Medulla oblongata (tissue), 1 donor: ENCODE results near the gene STAM2.
"Not testable (repeated sequence)": the region's sequence is repeated elsewhere in the genome, so short reads cannot be mapped to it uniquely, and the experiment has no call there.

Experiments used
- DNase-seq: peaks from one replicate; pipeline ENCODE4 v3.0.0-alpha.2; 2015; ENCODE audit errors: extremely low spot score

The STAM2 gene

DNA sequence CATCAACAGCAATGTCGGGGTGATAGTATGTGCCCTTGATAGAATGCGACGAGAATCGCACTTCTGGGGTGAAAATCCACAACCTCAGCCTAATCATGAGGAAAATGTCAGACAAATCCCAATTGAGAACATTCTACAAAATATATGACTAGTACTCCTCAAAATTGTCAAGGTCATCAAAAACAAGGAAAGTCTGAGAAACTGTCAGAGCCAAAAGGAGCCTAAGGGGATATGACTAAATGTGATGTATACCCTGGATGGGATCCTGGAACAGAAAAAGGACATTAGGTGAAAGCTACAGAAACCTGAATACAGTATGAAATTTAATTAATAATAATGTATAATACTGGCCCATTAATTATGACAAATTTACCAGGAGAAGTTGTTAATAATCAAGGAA, 69.1 kb downstream of the STAM2 start:
- DNase-seq = no peak

DNA sequence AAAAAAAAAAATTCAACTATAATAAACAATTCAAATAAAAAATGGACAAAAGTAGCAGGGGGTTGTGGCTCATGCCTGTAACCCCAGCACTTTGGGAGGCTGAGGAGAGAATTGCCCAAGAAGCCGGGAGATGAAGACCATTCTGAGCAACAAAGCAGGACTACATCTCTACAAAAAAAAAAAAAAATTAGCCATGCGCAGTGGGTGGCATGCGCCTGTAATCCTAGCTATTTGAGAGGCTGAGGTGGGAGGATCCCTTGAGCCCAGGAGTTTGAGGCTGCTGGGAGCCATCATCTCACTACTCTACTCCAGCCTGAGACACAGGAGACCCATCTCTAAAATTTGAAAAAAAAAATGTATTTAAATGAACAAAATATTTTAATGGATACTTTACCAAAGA, 72.3 kb downstream of the STAM2 start:
- no peak for DNase-seq

DNA sequence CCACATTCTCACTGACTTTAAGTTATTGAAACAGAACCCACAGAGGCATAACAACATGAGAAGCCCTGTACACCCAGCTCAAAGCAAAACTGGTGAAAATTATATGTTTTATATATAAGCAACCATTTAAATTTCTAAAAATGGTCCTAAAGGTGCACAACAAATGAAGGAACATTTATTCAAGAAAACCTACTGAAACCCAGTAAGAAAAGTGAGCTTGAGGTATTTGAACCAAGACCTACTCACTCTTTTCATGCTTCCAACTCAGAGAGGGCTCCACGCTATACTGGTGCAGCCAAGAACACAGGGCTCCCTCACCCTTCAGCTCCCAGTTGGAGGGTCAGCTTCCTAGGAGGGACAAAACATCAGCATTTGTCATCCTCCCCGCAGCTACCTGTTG, 74.6 kb downstream of the STAM2 start:
- no peak for DNase-seq

DNA sequence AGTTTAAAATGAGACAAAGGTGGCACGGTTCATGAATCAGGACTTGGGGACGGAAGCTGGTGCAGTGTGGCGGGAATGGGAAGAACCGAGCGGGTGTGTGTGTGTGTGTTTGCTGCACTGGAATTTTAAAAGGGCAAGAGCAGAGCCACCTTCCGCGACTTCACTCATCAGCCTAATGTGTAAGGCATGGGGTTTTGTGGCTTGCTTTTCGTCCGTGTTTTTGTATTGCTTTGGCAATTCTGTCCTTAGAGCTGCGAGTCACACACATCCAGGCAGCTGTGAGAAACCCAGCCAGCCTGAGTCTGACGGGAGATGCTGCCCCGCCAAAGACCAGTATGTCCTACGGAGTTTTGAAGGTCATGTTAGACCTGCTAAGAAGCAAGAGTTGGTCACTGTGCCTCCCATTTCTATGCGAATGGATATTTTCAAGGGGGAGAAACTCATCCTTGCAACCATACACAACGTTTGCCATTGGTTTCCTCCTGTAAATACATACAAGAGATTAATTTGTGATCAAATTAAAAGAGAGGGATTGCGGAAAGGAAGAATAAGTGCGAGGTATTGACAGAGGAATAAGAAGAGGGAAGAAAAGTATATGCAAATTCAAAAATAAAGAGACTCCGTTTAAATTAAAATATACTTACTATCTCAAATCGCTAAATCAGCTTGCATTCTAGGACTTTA, 76.1 kb downstream of the STAM2 start:
- no peak for DNase-seq

DNA sequence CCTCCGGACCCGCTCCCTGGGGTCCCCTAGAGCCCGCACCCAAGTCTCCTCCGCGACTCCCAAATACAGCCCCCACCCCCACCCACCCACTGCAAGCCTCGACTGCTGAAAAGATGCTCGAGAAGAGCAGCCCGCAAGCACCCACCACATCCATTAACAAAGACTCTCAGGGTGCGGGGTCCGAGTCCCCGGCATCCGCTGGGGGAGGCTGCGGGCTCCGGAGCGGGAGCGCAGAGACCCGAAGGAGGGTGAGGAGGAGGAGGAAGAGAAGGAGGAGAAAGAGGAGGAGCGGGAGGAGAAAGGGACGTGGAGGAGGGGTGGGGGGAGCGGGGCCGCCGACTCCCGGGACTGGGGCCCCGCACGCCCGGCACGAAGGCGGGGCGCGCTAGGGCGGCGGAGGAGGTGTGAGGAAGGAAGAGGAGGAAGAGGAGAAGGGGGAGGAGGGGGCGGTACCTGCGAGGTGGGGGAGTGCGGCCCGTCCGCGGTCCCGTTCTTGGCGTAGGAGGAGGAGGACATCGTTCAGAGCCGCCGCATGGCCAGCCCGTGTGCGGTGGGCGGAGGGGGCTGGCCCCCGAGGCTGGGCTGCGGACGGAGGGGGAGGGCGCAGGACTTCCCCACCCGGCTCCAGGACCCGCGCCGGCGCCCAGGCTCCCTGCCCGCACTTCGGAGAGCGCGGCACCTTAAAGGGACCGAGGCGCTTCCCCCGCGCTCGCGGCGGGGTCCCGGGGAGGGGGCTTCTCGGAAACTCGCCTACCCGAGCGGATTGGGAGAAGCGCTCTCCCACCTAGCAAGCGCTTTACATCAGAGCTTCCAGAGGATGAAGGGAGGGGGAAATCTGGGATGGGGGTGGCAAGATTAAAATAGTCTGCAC, 76.8 kb downstream of the STAM2 start, which contains the start of gene CACNB4:
Gene CACNB4, minus strand, starts transcription at position 549 of the 871 bp plus-strand sequence.
- no peak for DNase-seq

DNA sequence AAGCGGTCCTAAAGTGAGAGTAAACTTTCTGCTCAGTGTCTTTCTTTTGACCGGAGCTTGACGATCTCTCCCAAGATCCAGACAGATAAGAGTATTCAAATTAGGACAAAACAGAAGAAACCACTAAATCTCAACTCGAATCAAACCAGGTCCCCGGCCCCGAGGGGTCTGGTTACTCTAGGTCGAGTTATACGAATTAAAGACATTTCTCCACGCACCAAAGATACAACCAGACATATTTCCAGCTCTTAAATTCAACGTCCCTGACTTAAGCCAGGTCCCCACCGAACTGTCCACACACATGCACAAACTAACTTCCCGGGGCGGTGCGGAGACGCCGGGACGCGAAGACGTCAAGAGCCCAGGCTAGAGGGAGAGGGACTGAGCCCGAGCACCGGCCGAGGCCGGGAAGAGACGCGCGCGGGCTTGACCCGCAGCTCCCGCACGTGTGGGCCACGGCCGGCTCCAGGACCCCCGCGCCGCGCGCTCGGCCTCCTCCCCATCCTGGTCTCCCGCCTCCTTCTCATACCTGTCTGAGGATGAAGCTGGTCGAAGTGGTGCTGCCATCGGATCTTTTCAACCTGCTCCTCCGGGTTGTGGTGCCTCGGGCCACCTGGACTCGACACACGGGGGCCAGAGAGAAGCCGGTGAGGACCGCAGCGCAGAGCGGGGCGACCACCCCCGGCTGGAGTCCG, 77.6 kb downstream of the STAM2 start:
- no peak for DNase-seq

DNA sequence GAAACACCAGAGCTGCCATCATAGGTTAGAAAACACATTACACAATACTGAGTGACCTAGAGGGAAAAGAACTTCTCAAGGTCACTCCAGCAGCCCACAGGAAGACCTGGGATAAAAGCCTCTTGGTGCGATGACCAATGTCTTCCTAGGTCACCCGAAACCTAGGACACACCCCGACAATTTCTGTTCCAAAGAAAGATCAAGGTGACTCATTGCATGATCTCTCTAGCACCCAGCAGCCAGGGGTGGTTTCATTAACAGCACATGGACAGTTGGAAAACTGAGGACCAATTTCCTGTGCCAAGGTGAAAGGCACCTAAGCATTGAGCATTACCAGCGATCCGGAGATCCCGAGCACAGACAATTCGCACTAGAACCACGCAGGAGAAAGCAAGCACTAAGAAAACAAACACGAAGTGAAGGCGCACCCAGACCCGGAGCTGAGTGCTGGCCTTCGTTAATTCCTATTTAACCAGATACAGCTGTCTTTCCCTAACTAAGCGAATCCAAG, 78.2 kb downstream of the STAM2 start:
- DNase-seq = no peak

DNA sequence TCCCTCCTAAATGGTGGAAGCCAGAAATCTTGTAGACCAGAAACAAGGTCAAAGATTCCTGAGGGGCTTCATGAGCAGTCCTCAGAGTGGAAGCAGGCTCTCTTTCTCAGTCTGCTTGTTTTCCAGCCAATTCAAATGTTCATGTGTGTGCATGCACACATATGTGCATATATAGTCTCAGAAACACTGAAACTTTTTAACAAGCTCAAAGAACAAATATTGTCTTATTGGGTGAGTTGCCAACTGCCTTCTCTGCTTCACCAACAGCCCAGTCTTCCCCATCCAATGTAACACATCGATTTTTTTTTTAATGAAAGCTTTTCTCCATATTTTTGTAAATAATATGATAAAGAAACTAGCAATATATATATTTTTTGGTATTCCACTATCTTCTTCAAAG, 80.4 kb downstream of the STAM2 start:
- no peak for DNase-seq

DNA sequence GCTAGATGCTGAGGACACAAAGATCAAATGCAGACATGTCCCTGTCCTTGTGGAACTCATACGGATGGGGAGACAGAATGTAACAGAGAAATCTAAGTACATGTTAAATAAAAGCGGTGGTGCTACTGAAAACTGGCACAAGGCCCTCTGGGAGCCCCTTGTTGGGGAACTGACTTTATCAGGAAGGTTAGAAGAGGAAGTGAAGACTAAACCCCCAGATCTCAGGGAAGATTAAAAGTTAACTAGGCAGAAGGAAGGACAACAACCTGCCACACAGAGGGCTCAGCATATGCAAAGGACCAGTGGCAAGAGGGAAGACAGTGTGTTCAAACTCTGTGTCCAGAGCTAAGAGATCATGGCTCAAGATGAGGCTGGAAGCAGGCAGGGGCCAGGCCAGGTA, 81.5 kb downstream of the STAM2 start:
- DNase-seq = no peak

DNA sequence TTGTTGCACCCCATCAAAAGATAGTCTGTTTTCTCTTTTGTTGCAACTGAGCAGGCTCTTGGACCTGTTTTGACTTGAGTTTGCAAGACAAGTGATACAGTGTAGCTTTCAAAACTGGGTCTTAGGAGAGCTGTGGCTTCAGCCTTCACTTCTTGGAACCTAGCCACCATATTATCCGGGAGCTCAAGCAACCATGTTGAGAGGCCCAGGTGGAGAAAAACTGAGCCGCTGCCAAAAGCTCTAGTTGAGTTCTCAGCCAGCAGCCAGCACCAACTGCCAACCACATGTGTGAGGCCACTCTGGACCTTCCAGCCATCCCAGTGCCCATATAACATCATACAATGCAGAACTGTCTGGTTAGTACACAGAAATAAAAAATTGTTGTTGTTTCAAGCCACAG, 82.1 kb downstream of the STAM2 start:
- DNase-seq = no peak

DNA sequence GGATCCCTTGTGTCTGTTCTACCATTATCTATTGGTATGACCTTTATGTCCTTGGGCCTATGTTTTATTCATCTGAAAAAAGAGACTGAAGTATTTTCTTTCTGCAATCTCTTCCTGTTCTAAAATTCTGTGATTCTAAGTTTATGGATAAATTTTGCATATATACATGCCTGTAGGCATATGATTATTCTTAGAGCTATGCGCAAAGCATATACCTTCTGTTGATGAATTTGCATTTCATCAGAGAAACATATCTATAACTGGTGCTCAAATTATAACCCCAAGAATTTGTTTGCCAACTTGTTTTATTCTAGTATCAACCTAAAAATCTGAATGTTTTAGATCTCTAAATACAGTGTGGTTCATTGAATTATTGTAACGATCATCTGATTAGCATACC, 83.5 kb downstream of the STAM2 start:
- DNase-seq = no peak

DNA sequence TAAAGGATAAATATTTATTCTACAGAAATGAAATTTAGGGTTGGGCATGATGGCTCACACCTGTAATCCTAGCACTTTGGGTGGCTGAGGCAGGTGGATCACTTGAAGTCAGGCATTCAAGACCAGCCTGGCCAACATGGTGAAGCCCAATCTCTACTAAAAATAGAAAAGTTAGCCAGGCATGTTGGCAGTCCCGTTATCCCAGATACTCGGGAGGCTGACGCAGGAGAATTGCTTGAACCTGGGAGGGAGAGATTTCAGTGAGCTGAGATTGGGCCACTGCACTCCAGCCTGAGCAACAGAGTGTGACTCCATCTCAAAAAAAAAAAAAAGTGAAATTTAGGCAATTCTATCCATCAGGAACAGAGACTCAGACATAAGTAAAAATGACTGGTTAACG, 84.8 kb downstream of the STAM2 start:
- not testable (repeated sequence) for DNase-seq

DNA sequence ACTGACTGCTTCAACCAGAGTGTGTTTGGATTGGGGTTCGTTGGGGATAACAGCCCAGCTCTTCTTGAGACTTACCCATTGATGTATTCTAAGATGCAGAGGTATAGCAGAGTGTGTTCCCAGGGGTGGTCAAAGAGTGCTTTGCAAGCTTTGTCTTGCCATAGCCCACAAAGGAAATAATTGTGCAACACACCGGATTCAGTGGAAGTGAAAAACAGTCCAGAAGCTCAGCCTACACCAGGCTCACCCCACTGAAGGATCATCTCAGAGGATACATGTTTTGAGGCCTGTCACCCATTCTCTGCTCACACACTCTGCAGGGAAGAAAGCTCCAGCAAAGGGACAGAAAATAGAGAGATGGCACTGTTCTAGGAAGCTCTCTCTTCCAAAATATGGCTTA, 86.3 kb downstream of the STAM2 start:
- peak; percentile 38 for DNase-seq

DNA sequence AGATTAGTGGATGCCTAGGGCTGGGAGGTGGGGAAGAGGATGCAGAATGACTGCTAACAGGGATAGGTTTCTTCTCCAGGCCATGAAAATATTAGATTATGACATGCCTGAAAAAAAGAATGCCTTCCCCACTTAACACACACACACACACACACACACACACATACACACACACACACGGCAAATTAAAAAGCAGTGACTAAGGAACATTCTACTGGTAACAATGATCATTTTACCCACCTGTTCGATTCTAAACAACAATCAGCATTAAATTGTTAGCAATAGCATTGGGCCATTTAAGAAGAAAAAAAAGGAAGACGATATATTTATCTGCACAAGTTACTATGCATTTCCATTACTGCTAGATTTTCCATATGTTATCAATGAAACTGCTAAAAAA, 87.6 kb downstream of the STAM2 start:
- DNase-seq = no peak

DNA sequence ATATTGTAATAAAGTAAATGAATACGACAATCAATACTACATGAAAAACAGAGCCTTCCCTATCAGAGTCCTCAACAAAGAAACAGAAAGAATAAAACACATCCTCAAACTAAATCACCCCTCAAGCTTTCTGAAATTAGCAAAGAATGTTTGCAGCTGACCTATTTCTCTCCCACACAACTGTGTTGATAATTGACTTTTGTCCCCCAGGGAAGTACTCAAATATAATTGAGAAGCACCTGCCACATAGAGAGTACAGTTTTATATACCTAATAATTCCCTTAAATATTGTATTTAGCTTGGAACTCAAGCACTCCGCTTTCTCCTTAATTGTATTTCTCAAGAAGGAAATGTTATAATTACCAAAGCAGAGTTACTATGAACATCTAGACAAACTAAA, 89.3 kb downstream of the STAM2 start:
- DNase-seq = no peak

DNA sequence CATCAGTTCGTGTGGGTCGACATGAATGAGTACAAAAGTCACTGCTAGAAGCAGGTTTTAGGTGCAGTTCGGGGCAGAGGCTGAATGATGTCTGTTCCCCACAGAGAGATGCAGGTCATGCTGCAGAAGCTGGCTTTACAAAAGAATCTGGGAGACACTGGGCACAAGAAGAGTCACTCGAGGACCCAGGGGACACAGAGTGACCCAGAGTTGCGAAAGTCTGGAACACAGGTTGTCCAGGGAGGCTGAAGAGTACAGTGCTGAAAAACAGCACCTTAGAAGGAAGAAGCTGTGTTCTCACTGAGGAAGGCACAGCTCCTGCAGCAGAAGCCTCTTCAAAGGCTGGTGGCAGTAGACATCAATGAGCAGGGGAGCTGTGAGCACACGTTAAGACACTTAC, 91.5 kb downstream of the STAM2 start:
- DNase-seq = no peak

DNA sequence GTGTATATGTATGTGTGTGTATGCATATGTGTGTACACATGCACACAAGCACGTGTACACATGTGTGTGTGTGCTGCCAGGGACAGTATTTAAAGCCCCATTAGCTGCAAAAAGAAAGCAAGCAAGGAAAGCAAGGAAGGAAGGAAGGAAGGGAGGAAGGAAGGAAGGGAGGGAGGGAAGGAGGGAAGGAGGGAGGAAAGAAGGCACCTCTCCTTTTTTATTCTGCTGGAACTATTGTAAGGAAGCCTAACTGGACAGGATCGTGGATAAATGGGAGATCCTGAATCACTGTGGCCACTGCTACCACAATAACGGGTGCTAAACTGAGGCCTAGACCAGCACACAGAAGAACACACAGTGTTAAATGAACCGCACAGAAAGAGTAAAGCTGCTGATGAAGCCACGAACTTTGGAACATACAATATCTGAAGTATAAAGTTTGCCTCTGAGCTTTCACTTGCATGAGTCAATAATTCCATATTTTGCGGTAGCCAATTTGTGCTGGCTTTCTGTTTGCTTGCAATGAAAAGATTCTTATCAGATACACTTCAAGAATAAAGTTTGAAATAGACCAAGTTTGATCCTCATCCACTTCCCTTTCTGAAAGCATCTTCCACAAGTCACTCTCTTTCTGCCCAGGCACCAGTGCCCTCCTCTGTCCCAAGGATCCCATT, 92.2 kb downstream of the STAM2 start:
- DNase-seq = no peak

DNA sequence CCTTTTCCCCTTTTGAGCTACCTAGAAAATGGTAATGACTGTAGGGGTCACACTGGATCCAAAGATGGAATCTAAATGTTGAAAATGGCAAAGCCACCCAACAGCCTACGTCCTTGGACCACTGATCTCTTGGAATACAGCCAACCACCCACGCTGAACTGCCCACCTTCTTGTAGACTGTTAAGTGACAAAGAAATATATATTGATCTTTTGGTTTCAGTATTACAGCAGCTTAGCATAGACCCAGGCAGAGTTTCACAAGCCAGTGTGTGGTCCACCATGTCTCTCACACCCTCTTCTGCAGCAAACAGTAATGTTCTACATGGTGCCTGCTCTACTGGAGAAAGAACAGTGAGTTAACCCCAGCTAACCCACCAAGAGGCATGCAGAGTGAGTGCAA, 96.9 kb downstream of the STAM2 start:
- no peak for DNase-seq

DNA sequence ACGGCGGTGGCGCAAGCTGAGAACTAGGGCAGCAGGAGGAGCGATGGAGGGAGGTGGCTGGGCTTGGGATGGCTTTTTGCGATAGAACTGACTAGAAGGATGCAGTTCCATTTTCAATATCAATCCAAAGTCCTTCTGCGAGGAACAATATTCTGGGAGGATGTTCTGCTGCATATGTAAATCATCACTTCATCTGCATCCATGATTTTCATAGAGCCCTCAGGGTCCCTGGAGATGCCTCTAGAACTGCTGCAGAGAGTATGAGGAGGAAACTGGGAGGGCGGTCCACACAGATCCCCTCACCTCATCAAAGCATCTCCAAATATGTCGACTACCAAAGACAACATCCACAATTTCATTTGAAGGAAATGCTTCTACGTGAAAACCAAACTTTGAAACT, 97.5 kb downstream of the STAM2 start:
- no peak for DNase-seq

DNA sequence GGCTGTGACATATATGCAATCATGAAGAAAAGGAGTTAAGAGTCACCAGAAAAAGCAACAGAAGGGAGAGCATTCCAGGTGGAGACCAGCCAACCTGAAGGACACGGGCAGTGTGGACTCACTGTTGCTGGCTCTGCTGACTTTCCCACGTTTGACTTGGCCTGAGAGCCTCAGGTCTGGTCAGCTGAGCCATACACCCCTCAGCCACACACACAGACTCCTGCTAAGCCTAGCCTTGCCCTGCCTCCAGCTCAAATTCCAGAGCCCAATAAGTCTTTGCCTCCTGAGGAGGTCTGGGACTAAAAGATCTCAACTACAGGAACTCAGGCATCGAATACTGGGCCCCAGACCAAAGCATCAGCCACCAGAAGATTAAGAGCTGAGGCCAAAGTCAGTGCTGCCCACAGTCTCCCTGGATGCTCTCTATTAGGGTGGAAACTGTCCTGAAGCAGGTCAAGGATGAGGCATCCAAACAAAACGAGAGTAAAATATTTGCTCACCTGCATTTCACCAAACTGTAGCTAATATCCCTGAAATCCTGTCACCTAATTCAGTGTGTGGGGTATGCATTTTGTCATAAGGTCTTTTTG, 100.0 kb downstream of the STAM2 start:
- no peak for DNase-seq

DNA sequence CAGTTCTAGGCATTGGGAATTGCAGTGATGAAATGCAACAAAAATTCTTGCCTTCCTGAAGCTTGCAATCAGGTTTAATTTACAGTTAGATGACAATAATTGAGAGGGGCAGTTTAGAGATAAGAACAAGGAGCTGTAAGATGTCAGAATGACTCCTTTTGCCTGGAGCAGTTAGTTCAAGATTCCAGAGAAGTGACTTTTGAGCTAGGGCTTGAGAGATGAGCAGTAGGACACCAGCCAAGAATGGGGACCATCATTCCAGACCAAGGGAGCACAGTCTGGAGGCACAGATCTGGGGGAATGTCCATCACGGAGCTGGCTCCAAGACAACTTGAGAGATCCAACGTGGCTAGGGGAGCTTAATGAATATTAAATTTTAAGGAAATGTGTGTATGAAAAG, 103.6 kb downstream of the STAM2 start:
- DNase-seq = no peak

DNA sequence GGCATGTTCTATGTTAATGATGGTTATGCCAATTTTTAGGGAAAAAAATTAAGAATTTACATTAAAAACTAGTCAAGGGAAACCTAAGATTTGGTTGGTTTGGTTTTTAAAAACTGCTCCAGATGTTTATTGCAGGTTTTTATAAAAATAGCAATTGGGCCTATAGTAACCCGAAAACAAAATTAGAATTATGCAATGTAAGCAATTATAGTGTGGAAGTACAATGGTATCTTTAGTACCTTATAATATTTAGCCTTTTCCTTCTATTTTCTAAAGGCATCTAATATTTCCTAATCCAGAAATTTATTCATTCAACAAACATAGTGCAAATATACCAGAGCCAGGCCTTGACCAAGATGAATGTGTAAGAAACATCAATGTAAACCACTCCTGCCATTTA, 104.0 kb downstream of the STAM2 start:
- DNase-seq = no peak
